Activated T-cell treated with anti-CD3 and anti-CD28 coated beads, Interleukin-2, amount 50 U/mL, for 1 hour (primary cell): Measurements from ENCODE around the gene PMS1.
"Not testable (repeated sequence)": the region's sequence is repeated elsewhere in the genome, so short reads cannot be mapped to it uniquely, and the experiment has no call there.

Source experiments
- DNase-seq: peaks from one replicate; pipeline ENCODE4 v3.0.0-alpha.2; 2020

The PMS1 gene

GRCh38 chr2:189818249-189819038 lies 34.2 kb downstream of the PMS1 start:
- DNase-seq, result no peak

GRCh38 chr2:189819297-189819704 lies 35.1 kb downstream of the PMS1 start:
- DNase-seq, result no peak

- no peak for DNase-seq
Observed at GRCh38 chr2:189821953-189822748, 37.9 kb downstream of the PMS1 start.

- DNase-seq, result no peak
Observed at GRCh38 chr2:189824694-189825396, 40.6 kb downstream of the PMS1 start.

- no peak for DNase-seq
Observed at GRCh38 chr2:189826039-189826438, 41.8 kb downstream of the PMS1 start.

GRCh38 chr2:189829102-189829833 lies 45.0 kb downstream of the PMS1 start:
- DNase-seq, result no peak

- DNase-seq, result no peak
Observed at GRCh38 chr2:189830510-189830909, 46.3 kb downstream of the PMS1 start.

GRCh38 chr2:189834059-189834458 lies 49.8 kb downstream of the PMS1 start:
- no peak for DNase-seq

- DNase-seq, result not testable (repeated sequence)
Observed at GRCh38 chr2:189834642-189835041, 50.4 kb downstream of the PMS1 start.

- no peak for DNase-seq
Observed at GRCh38 chr2:189835855-189836558, 51.8 kb downstream of the PMS1 start.

GRCh38 chr2:189836644-189837043 lies 52.4 kb downstream of the PMS1 start:
- no peak for DNase-seq

GRCh38 chr2:189837326-189837725 lies 53.1 kb downstream of the PMS1 start:
- no peak for DNase-seq

GRCh38 chr2:189841019-189841418 lies 56.8 kb downstream of the PMS1 start:
- no peak for DNase-seq

GRCh38 chr2:189848276-189848675 lies 64.0 kb downstream of the PMS1 start:
- DNase-seq, result no peak

- DNase-seq, result no peak
Observed at GRCh38 chr2:189849550-189849949, 65.3 kb downstream of the PMS1 start.

- DNase-seq, result no peak
Observed at GRCh38 chr2:189851174-189851826, 67.0 kb downstream of the PMS1 start.

GRCh38 chr2:189854187-189854586 lies 69.9 kb downstream of the PMS1 start:
- no peak for DNase-seq

- no peak for DNase-seq
Observed at GRCh38 chr2:189854940-189855339, 70.7 kb downstream of the PMS1 start.

GRCh38 chr2:189858291-189858690 lies 74.0 kb downstream of the PMS1 start:
- DNase-seq, result no peak

- DNase-seq, result no peak
Observed at GRCh38 chr2:189860161-189860560, 75.9 kb downstream of the PMS1 start.

GRCh38 chr2:189862751-189863150 lies 78.5 kb downstream of the PMS1 start:
- DNase-seq, result no peak

- DNase-seq, result no peak
Observed at GRCh38 chr2:189865826-189866225, 81.6 kb downstream of the PMS1 start.
